GM18873 (cell line): ENCODE data around the gene HPS5.
"Not testable (repeated sequence)": the region's sequence is repeated elsewhere in the genome, so short reads cannot be mapped to it uniquely, and the experiment has no call there.

Experiments used
- ATAC-seq: cut with Tn5 transposase; IDR thresholded peaks from one replicate; pipeline ENCODE4 v1.9.1; 2021; ENCODE audit warnings: mild to moderate bottlenecking, moderate library complexity, moderate number of reproducible peaks; ENCODE audit not compliant: unreplicated experiment, low FRiP score

Gene HPS5

GRCh38 chr11:18277565-18278271 is 44.2 kb downstream of the HPS5 start:
- ATAC-seq: no peak

- no peak for ATAC-seq
Observed at GRCh38 chr11:18271206-18271605, 50.7 kb downstream of the HPS5 start.

GRCh38 chr11:18270102-18270501 is 51.8 kb downstream of the HPS5 start:
- no peak for ATAC-seq

GRCh38 chr11:18269252-18269651 is 52.7 kb downstream of the HPS5 start:
- ATAC-seq: not testable (repeated sequence)

GRCh38 chr11:18267335-18268133 is 54.4 kb downstream of the HPS5 start:
- not testable (repeated sequence) for ATAC-seq

- ATAC-seq: no peak
Observed at GRCh38 chr11:18265949-18266348, 56.0 kb downstream of the HPS5 start, which contains the start of gene SAA1. Gene SAA1 (plus strand): TSS chr11:18266264. CDS start chr11:18266888, 624 bp downstream.

- ATAC-seq: no peak
Observed at GRCh38 chr11:18264677-18265555, 57.0 kb downstream of the HPS5 start.

- no peak for ATAC-seq
Observed at GRCh38 chr11:18264035-18264434, 57.9 kb downstream of the HPS5 start.

GRCh38 chr11:18262681-18263350 is 59.1 kb downstream of the HPS5 start:
- ATAC-seq: not testable (repeated sequence)

- no peak for ATAC-seq
Observed at GRCh38 chr11:18261721-18262120, 60.2 kb downstream of the HPS5 start.

- ATAC-seq: no peak
Observed at GRCh38 chr11:18259259-18259658, 62.7 kb downstream of the HPS5 start.

GRCh38 chr11:18254781-18255361 is 67.1 kb downstream of the HPS5 start:
- no peak for ATAC-seq

GRCh38 chr11:18253778-18254338 is 68.1 kb downstream of the HPS5 start:
- no peak for ATAC-seq

- no peak for ATAC-seq
Observed at GRCh38 chr11:18253233-18253632, 68.7 kb downstream of the HPS5 start.

- no peak for ATAC-seq
Observed at GRCh38 chr11:18248561-18248960, 73.4 kb downstream of the HPS5 start, which contains the start of gene SAA2. Gene SAA2 (minus strand): TSS chr11:18248668. CDS start chr11:18248011, 657 bp downstream.

GRCh38 chr11:18247191-18247581 is 74.8 kb downstream of the HPS5 start:
- ATAC-seq: peak; percentile 12

GRCh38 chr11:18246379-18247190 is 75.4 kb downstream of the HPS5 start:
- peak; percentile 76 for ATAC-seq

GRCh38 chr11:18245396-18245795 is 76.5 kb downstream of the HPS5 start:
- ATAC-seq: no peak
